GM18498 (cell line): ENCODE data around the gene CST3.
"Not testable (repeated sequence)": the region's sequence is repeated elsewhere in the genome, so short reads cannot be mapped to it uniquely, and the experiment has no call there.

ENCODE experiments used
- ATAC-seq: cut with Tn5 transposase; IDR thresholded peaks from one replicate; pipeline ENCODE4 v1.9.1; 2021; ENCODE audit warnings: mild to moderate bottlenecking, moderate library complexity; ENCODE audit not compliant: unreplicated experiment

CST3 gene

GRCh38 chr20:23629542-23630391 lies 8.0 kb downstream of the CST3 start:
- ATAC-seq = no peak

DNA sequence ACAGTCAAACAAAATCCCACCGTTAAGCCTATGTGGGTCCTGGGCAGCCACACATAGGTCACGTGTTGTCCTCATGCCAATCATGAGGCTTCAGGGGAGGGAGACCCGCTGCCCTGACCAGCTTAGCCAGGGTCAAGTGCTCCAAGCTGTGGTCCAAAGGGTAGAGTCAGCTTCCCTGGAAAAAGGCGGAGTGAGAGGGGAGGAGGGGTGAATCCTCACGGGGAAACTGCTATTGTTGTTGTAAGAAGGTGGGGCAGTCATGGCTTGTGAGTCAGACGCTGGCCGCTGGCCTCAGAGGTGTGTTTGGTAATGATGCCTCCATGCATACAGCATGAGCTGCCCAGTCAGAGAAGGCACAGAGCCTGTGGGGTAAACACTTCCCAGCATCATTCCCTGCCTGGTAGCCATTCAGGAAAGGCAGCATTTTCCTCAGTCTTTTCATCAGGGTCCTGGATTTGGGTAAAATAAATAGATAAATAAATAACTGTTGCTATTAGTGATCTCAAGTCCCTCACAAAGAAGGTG lies 8.7 kb downstream of the CST3 start:
- no peak for ATAC-seq

DNA sequence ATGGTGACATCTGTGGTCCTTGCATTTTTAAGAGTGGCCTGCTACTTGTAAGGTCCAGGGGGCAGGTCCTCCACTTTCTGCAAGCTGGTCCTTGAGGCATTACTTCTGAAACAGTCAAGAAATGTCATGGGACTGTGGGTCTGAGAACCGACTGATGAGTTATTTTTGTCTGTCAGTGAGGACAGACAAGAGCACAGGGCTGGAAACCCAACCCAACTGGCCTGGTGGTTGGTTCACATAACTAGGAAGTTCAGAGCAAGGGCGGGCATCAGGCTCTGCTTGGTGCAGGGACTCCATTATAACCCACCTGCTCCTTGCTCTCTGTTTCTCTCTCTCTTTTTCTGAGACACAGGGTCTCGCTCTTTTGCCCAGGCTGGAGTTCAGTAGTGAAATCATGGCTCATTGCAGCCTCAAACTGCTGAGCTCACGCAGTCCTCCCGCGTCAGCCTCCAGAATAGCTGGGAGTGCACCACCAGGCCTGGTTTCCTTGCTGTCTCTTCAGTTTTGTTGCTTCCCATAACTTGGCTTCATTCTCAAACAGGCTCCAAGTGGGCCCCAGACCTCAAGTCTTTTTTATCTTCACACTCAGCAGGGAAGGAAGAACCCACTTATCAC lies 9.2 kb downstream of the CST3 start:
- ATAC-seq = no peak

DNA sequence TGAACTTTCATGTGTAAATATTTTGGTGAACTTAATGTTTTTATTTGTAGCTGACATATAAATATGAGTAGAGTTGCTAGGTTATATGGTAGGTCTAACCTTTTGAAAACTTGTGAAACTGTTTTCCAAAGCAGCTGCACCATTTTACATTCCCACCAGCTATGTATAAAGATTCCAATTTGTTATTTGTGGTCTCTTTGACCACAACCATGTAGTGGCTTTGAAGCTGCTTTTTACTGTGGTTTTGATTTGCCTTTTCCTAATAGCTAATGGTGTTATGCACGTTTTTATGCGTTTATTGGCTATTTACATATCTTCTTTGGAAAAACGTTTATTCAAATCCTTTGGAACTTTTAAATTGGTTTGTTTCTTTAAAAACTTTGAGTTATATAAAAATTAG lies 10.3 kb downstream of the CST3 start:
- no peak for ATAC-seq

GRCh38 chr20:23626040-23626620 lies 11.6 kb downstream of the CST3 start:
- no peak for ATAC-seq

DNA sequence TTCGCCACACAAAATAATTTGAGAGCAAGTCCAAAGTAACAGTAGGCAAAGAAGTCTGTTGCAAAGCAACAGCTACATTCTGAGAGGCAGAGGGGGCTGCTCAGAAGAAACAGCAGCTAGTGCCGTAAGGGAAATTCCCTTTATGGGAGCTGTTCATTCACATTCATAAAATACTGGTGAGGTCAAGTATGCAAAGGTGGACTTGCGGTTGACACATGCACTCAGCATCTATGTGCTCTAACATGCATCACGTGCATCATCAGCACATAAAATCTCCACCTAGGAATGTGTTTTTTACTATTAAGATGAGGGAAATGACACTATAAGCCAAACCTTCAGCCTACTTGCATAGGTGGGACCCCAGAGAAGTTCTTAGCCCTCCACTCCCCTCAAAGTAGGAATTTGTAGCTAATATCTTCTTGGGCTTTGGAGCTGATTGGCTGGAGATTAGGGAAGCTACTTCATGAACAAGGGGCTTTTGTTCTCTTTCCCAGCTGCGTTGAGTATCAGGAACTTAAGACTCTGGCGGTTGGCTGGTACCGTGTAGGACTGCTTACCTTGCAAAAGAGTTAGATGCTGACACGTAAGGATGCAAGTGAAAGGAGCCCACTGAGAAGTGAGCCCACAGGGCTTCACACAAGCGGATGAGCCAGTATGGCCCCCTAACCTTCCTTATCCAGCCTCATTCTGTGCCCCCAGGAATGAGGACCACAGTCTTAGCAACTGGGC lies 12.4 kb downstream of the CST3 start:
- no peak for ATAC-seq

- ATAC-seq = no peak
These were observed 13.4 kb downstream of the CST3 start for GRCh38 chr20:23624324-23624691.

GRCh38 chr20:23623666-23624323 lies 14.0 kb downstream of the CST3 start:
- ATAC-seq = no peak

- ATAC-seq = peak; percentile 39
These were observed 14.9 kb downstream of the CST3 start for GRCh38 chr20:23622839-23623343.

DNA sequence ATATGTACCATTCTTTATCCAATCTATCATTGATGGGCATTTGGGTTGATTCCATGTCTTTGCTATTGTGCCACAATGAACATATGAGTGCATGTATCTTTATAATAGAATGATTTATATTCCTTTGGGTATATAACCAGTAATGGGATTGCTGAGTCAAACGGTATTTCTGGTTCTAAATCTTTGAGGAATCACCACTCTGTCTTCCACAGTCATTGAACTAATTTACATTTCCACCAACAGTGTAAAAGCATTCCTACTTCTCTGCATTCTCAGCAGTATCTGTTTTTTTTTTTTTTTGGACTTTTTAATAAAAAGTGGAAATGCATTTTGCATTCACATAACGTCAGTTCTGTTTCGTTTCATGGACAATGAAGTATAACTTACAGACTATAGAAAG lies 15.4 kb downstream of the CST3 start:
- ATAC-seq = not testable (repeated sequence)

- ATAC-seq = not testable (repeated sequence)
These were observed 16.9 kb downstream of the CST3 start for GRCh38 chr20:23620670-23621386.

GRCh38 chr20:23614163-23614562 lies 23.6 kb downstream of the CST3 start:
- no peak for ATAC-seq

DNA sequence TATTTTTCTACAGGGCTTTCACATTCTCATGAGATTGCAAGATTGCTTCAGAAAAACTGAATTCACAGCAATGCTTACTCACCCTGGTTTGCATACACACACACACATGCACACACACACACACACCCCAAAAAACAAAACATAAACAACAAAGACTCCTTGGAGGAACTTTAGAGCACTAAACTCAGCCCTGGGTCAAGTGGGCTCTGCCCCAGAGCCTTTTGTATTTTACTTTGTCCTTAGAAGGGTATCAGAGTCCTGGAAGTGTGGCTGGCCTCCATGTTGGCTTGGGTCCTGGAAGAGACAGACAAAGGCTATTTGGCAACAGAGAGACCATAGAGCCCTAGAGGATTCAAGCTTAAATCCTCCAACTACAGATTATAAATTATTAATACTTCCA lies 24.1 kb downstream of the CST3 start:
- no peak for ATAC-seq

DNA sequence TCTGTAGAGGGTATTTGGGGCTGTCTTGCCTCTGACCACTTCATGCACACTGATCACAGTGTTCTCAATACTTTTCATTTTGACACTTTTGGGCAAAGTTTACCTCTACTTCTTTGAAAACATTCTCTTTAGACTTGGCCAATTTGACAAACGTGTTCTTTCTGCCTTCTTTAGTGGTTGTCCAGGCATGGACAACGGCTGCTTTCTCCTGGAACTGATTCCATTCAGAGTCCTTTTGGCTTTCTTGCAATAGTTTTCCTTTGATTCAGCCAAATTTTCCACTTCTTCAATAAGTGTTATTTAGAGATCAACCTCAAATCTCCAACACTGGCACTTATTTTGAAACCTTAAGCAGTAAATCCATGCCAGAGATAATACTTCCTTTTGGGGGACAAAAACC lies 25.4 kb downstream of the CST3 start:
- ATAC-seq = no peak

- no peak for ATAC-seq
These were observed 28.2 kb downstream of the CST3 start for GRCh38 chr20:23609486-23610109.

DNA sequence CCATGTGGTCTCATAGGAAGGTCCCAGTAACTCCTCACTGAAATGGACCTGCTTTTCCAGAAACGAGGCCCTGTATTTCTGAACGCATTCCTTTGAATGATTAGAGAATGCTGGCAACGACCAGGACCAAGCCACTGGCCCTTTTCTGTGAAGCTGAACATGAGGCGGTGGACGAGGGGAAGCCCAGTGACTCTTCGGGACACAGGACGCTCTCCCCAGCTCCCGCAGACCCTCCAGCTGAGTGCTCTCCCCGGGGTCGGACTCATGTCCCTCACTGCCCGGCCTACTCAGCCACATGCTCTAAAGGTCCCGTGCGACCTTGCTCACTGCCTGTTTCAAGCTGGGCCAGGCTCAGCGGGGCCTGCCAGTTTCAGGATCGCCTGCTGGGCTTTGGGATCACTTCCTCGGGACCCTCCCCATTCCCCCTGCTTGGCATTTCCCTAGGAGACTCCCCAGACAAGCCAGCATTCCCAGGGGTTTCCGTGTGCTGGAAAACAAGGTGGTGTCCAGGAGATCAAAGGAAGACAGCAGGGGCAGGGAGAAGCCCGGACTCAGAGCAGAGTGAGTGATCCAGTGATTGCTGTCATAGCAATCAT lies 29.4 kb downstream of the CST3 start:
- ATAC-seq = no peak

- no peak for ATAC-seq
These were observed 30.1 kb downstream of the CST3 start for GRCh38 chr20:23607497-23608245.

DNA sequence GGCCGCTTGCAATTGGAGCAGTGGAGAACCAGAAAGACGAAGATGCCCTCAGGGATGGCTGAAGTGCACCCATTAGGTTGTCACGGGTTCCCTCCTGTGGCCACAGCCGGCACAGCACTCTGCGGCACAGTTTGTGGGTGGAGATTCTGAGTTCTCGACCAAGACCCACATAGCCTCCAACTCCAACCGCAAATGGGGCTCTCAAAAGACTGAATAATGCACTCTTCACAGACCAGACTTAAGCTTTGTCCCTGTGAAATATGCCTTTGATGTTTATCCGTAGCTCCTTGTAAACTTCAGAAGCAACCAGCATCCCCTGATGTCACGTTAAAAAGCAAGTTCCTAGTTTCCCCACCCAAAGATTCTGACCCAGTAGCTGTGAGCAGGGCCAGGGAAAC lies 31.1 kb downstream of the CST3 start:
- peak; percentile 90 for ATAC-seq
